Common myeloid progenitor, CD34-positive (primary cell): ENCODE measurements around the gene PRKCB.
"Not testable (repeated sequence)": the region's sequence is repeated elsewhere in the genome, so short reads cannot be mapped to it uniquely, and the experiment has no call there.

Source experiments
- CTCF ChIA-PET: fragments of 350-600 bp; sonication (Branson Sonifier 250); formaldehyde crosslinking; loops from one replicate; lab custom pipeline; 2021; ENCODE audit warnings: antibody characterized with exemption; lab: Charles Lee
- POLR2A ChIA-PET: fragments of 350-600 bp; sonication (Branson Sonifier 250); formaldehyde crosslinking; loops from one replicate; lab custom pipeline; 2021; ENCODE audit warnings: antibody characterized with exemption; lab: Charles Lee
- DNase-seq, 3 donors: peaks; one replicate each; pipeline versions ENCODE4 v3.0.0 to v3.0.0-alpha.2; 2013
- H3K27ac ChIP-seq, 2 experiments: 1 replicate in 1 of 2; 2 replicates in 1 of 2; pipeline ENCODE4 v1.7.0; 2013; ENCODE audit warnings: inconsistent platforms in 2 of 2, low read length in 2 of 2, mild to moderate bottlenecking in 2 of 2, low read depth in 1 of 2, moderate library complexity in 1 of 2; ENCODE audit not compliant: severe bottlenecking in 2 of 2, insufficient read depth in 1 of 2, poor library complexity in 1 of 2
- H3K27me3 ChIP-seq, 5 experiments: replicated peaks in 2 of 5; 1 replicate in 3 of 5; 2 replicates in 2 of 5; pipeline versions ENCODE4 v1.6.1 to v1.7.0; 2013; ENCODE audit warnings: low read length in 4 of 5, mild to moderate bottlenecking in 2 of 5, moderate library complexity in 2 of 5, inconsistent platforms in 1 of 5; ENCODE audit not compliant: insufficient read depth in 5 of 5, control insufficient read depth in 4 of 5
- H3K36me3 ChIP-seq, 4 experiments: 1 replicate in 2 of 4; 2 replicates in 2 of 4; pipeline versions ENCODE4 v1.6.1 to v1.7.0; 2013; ENCODE audit warnings: low read length in 3 of 4, control low read depth in 1 of 4, mild to moderate bottlenecking in 1 of 4; ENCODE audit not compliant: control insufficient read depth in 4 of 4, insufficient read depth in 4 of 4
- H3K4me1 ChIP-seq, 4 experiments: 1 replicate in 3 of 4; 2 replicates in 1 of 4; pipeline versions ENCODE4 v1.6.1 to v1.7.1; 2013; ENCODE audit warnings: low read length in 3 of 4, mild to moderate bottlenecking in 3 of 4, control low read depth in 1 of 4, inconsistent platforms in 1 of 4, moderate library complexity in 1 of 4; ENCODE audit not compliant: control insufficient read depth in 4 of 4, insufficient read depth in 4 of 4; ENCODE audit errors: control extremely low read depth in 1 of 4
- H3K4me3 ChIP-seq, 7 experiments: 1 replicate in 4 of 7; 2 replicates in 3 of 7; pipeline versions ENCODE4 v1.5.1 to v1.7.0; 2013; ENCODE audit warnings: mild to moderate bottlenecking in 7 of 7, low read length in 6 of 7, moderate library complexity in 6 of 7, inconsistent platforms in 2 of 7, low read depth in 2 of 7, control low read depth in 1 of 7; ENCODE audit not compliant: insufficient read depth in 4 of 7, control insufficient read depth in 1 of 7; ENCODE audit errors: extremely low read depth in 1 of 7
- H3K9me3 ChIP-seq, 5 experiments: 1 replicate in 4 of 5; 2 replicates in 1 of 5; pipeline versions ENCODE4 v1.6.1 to v1.7.1; 2013; ENCODE audit warnings: low read length in 4 of 5, mild to moderate bottlenecking in 2 of 5, inconsistent platforms in 1 of 5, low read depth in 1 of 5, moderate library complexity in 1 of 5; ENCODE audit not compliant: control insufficient read depth in 4 of 5, insufficient read depth in 2 of 5; ENCODE audit errors: control extremely low read depth in 1 of 5
- WGBS: methylation state at CpG from one replicate; pipeline ENCODE4 v1.1.5; 2013; ENCODE audit not compliant: insufficient coverage; 5-methylcytosine and 5-hydroxymethylcytosine counted together

PRKCB gene

GRCh38 chr16:24098896-24099295, 263.1 kb downstream of the PRKCB start:
- Histone ChIP-seq H3K36me3 (peaks cover 4 to 27% (median 18%) of the 10 kb centered on the region in 4 experiments), H3K27me3 (no peaks in the 10 kb centered on the region), H3K9me3 (no peaks in the 10 kb centered on the region), H3K4me1 (no peaks in the 10 kb centered on the region), H3K4me3 (no peak overlapping the region), H3K27ac (no peak overlapping the region)
- POLR2A ChIA-PET, result no interaction called here
- CTCF ChIA-PET, result interaction anchor here (1.0 to 1.4 kb wide), 2 partner anchors 28 to 663 kb away, joined by 3 to 7 read pairs; no protein-coding TSS in a partner anchor
- no peak for DNase-seq
- no CpG with 5 or more reads among the region's 2 CpGs for WGBS

GRCh38 chr16:24101431-24101830, 265.6 kb downstream of the PRKCB start:
- ChIA-PET CTCF (interaction anchor here (1.0 to 1.3 kb wide), 3 partner anchors 31 to 403 kb away, joined by 3 read pairs; no protein-coding TSS in a partner anchor), POLR2A (no interaction called here)
- Histone ChIP-seq H3K27ac (no peak overlapping the region), H3K36me3 (peaks cover 0 to 14% (median 9%) of the 10 kb centered on the region in 4 experiments), H3K4me3 (no peak overlapping the region), H3K27me3 (no peaks in the 10 kb centered on the region), H3K9me3 (no peaks in the 10 kb centered on the region), H3K4me1 (no peaks in the 10 kb centered on the region)
- WGBS, result no CpG with 5 or more reads among the region's 2 CpGs
- no peak for DNase-seq

GRCh38 chr16:24102209-24102660, 266.5 kb downstream of the PRKCB start:
- ChIA-PET POLR2A (no interaction called here), CTCF (interaction anchor here (1.0 to 1.2 kb wide), 2 partner anchors 31 to 402 kb away, joined by 3 to 5 read pairs; no protein-coding TSS in a partner anchor)
- Histone ChIP-seq H3K4me1 (no peaks in the 10 kb centered on the region), H3K36me3 (peaks cover 0 to 14% (median 9%) of the 10 kb centered on the region in 4 experiments), H3K27me3 (no peaks in the 10 kb centered on the region), H3K9me3 (no peaks in the 10 kb centered on the region), H3K4me3 (no peak overlapping the region), H3K27ac (no peak overlapping the region)
- peak in 2 of 3 donors; percentile 9 to 28 for DNase-seq
- WGBS, result 100% methylated on average over 2 of the region's 4 CpGs

GRCh38 chr16:24105471-24105870, 269.7 kb downstream of the PRKCB start:
- CTCF ChIA-PET, H3K27me3 ChIP-seq, H3K4me1 ChIP-seq, POLR2A ChIA-PET, H3K9me3 ChIP-seq, H3K27ac ChIP-seq, H3K4me3 ChIP-seq, DNase-seq: not testable (repeated sequence)
- WGBS, result no CpG with 5 or more reads among the region's 2 CpGs
- H3K36me3 ChIP-seq, result peaks cover 0 to 12% (median 8%) of the 10 kb centered on the region in 4 experiments

- CTCF ChIA-PET, H3K36me3 ChIP-seq, H3K9me3 ChIP-seq, DNase-seq, H3K4me3 ChIP-seq, H3K4me1 ChIP-seq, H3K27ac ChIP-seq, POLR2A ChIA-PET, H3K27me3 ChIP-seq: not testable (repeated sequence)
- no CpG with 5 or more reads among the region's 1 CpG for WGBS
Observed at GRCh38 chr16:24108090-24108489, 272.3 kb downstream of the PRKCB start.

GRCh38 chr16:24111724-24112302, 276.0 kb downstream of the PRKCB start:
- no peaks in the 10 kb centered on the region for H3K9me3 ChIP-seq
- no peaks in the 10 kb centered on the region for H3K27me3 ChIP-seq
- no peaks in the 10 kb centered on the region for H3K4me1 ChIP-seq
- no peak overlapping the region for H3K4me3 ChIP-seq
- CTCF ChIA-PET, result interaction anchor here (0.6 kb wide), 1 partner anchor 143 kb away, joined by 4 read pairs; no protein-coding TSS in a partner anchor
- POLR2A ChIA-PET, result no interaction called here
- peaks cover 8 to 14% (median 11%) of the 10 kb centered on the region in 4 experiments for H3K36me3 ChIP-seq
- no peak for DNase-seq
- 95% methylated on average over 2 of the region's 3 CpGs for WGBS
- H3K27ac ChIP-seq, result no peak overlapping the region

GRCh38 chr16:24113115-24113745, 277.4 kb downstream of the PRKCB start:
- H3K4me3 ChIP-seq, result no peak overlapping the region
- ChIA-PET POLR2A (no interaction called here), CTCF (no interaction called here)
- WGBS, result 100% methylated on average over 2 of the region's 2 CpGs
- no peak for DNase-seq
- no peaks in the 10 kb centered on the region for H3K9me3 ChIP-seq
- H3K36me3 ChIP-seq, result peaks cover 7 to 14% (median 11%) of the 10 kb centered on the region in 4 experiments
- no peaks in the 10 kb centered on the region for H3K4me1 ChIP-seq
- H3K27me3 ChIP-seq, result no peaks in the 10 kb centered on the region
- no peak overlapping the region for H3K27ac ChIP-seq
